Mammary epithelial cell (primary cell): ENCODE results near the gene KAT6B.

ENCODE experiments used
- CTCF ChIP-seq, 2 donors: IDR thresholded peaks in 1 of 2; conservative IDR thresholded peaks in 1 of 2; 2 replicates each; pipeline ENCODE4 v1.5.1; 2011 to 2012; ENCODE audit warnings: inconsistent platforms in 2 of 2, low read length in 2 of 2, mild to moderate bottlenecking in 2 of 2, control low read depth in 1 of 2, low read depth in 1 of 2; ENCODE audit not compliant: insufficient read depth in 1 of 2; ENCODE audit errors: extremely low read depth in 1 of 2
- EZH2 ChIP-seq: IDR thresholded peaks from 2 replicates; pipeline ENCODE4 v1.6.1; 2012; ENCODE audit warnings: low read length, inconsistent platforms, borderline replicate concordance

DNA sequence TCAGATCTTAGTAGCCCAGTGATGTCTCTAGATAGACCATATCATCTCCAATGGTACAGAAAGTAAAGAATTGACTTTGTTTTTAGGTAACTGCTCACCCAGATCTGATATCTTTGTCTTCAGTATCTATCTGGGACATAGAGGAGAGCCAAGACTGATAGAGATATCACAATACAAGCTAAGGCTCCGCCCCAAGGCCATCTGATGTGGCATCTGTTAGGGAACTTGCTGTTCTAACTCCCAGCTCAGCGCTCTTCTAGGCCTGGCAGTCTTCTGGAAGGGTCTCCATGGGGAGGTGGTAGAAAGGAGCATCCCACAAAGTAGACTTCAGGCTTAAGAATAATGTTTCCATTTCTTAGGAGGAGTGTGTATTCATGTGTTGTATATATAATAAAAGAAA lies 196.7 kb downstream of the KAT6B start:
- TF ChIP-seq CTCF (conservative IDR thresholded peaks at IDR 0.05 in 1 of 2, IDR thresholded peaks at IDR 0.05 in 1 of 2; ENCODE audit: extremely low read depth in 1 of 2, insufficient read depth in 1 of 2, low read depth in 1 of 2, low read length in 2 of 2) (no peak), EZH2 (no peak)
